Kidney (tissue), 14 donors: ENCODE data around the gene NLK. TPM values are rescaled to one million over a fixed set of nuclear protein-coding genes. Genes with fewer than 3 reads are reported as not detected.

Source experiments
- DNase-seq, 5 donors: peaks; one replicate each; pipeline ENCODE4 v3.0.0-alpha.2; 2013 to 2020
- FAIRE-seq: peaks from 2 replicates; lab custom pipeline; 2012; peaks lifted over from hg19 to GRCh38; lab: Jason Lieb, UNC
- H3K27ac ChIP-seq, 2 donors: one replicate each; pipeline ENCODE4 v1.7.0; 2013; ENCODE audit warnings: low read depth in 2 of 2, low read length in 2 of 2, inconsistent platforms in 1 of 2
- H3K27me3 ChIP-seq: one replicate; pipeline ENCODE4 v1.7.1; 2013; ENCODE audit warnings: low read length, inconsistent platforms; ENCODE audit not compliant: control insufficient read depth, insufficient read depth
- H3K36me3 ChIP-seq, 3 donors: one replicate each; pipeline versions ENCODE4 v1.7.0 to v1.7.1; 2013; ENCODE audit warnings: low read length in 3 of 3, control low read depth in 1 of 3, inconsistent platforms in 1 of 3; ENCODE audit not compliant: insufficient read depth in 3 of 3, control insufficient read depth in 2 of 3
- H3K4me1 ChIP-seq, 3 donors: one replicate each; pipeline versions ENCODE4 v1.7.0 to v1.7.1; 2013; ENCODE audit warnings: low read length in 3 of 3, inconsistent platforms in 1 of 3, low read depth in 1 of 3; ENCODE audit not compliant: control insufficient read depth in 2 of 3, insufficient read depth in 2 of 3
- H3K4me3 ChIP-seq, 3 donors: one replicate each; pipeline versions ENCODE4 v1.7.0 to v1.8.1; 2013; ENCODE audit warnings: low read length in 3 of 3, control low read depth in 1 of 3, inconsistent platforms in 1 of 3
- H3K9ac ChIP-seq, 3 donors: one replicate each; pipeline versions ENCODE4 v1.7.0 to v1.7.1; 2013; ENCODE audit warnings: low read length in 3 of 3, control low read depth in 1 of 3, inconsistent platforms in 1 of 3
- H3K9me3 ChIP-seq, 3 donors: one replicate each; pipeline versions ENCODE4 v1.7.0 to v1.7.1; 2013; ENCODE audit warnings: low read length in 3 of 3, control low read depth in 1 of 3, inconsistent platforms in 1 of 3; ENCODE audit not compliant: control insufficient read depth in 2 of 3, insufficient read depth in 1 of 3
- CTCF ChIP-seq: IDR thresholded peaks from 3 replicates; pipeline ENCODE4 v1.5.1; 2012; ENCODE audit warnings: mild to moderate bottlenecking, moderate library complexity, borderline replicate concordance; ENCODE audit not compliant: insufficient read depth; ENCODE audit errors: extremely low read depth
- intact Hi-C: fragments of 100-400 bp; cut with DNase I; formaldehyde crosslinking; loops from one replicate; pipeline ENCODE4 v1.11.1; 2022
- polyA plus RNA-seq: library from polyadenylated mRNA; stranded (reverse); fragments of 350-450 nt; fragmentation: Illumina TruSeq; extraction: RNeasy Lipid Tissue Mini Kit (QIAGEN cat#74804); gene quantifications from one replicate; pipeline ENCODE4 v1.2.3, GENCODE V29; 2014; ENCODE audit warnings: low read depth, low replicate concordance; ENCODE audit not compliant: insufficient read depth
- total RNA-seq: library from RNA; stranded (reverse); fragmentation: NEBNext Ultra II Directional; extraction: Animal tissue kit (Norgen Biotek cat#: 25700); gene quantifications from one replicate; pipeline ENCODE4 v1.2.1, GENCODE V29; 2021
- donor health status: control.
- donor health status: control.
- donor health status: control.
- donor health status: control.
- donor health status: control.
- donor health status: DM: yes; HTN: yes; CAD: no.
- donor health status: Normal renal cell carcinoma (clear cell type).

The NLK gene
- total and polyA plus RNA-seq, 2 donors from 2014 or later: 20.2 to 31.3 TPM

- no peaks in the 10 kb centered on the region for H3K9me3 ChIP-seq
- intact Hi-C loops: no loop called here
- H3K9ac ChIP-seq: no peak overlapping the region
- FAIRE-seq (no peak), DNase-seq (no peak)
- H3K27ac ChIP-seq: no peak overlapping the region
- TF ChIP-seq CTCF: no peak
- no peaks in the 10 kb centered on the region for H3K36me3 ChIP-seq
- no peaks in the 10 kb centered on the region for H3K27me3 ChIP-seq
- H3K4me1 ChIP-seq: no peaks in the 10 kb centered on the region
- H3K4me3 ChIP-seq: no peak overlapping the region
Observed at GRCh38 chr17:28216052-28216451, 173.6 kb downstream of the NLK start.

- no peak overlapping the region for H3K27ac ChIP-seq
- intact Hi-C loops: no loop called here
- FAIRE-seq: no peak
Observed at GRCh38 chr17:28216528-28216927, 174.1 kb downstream of the NLK start.

GRCh38 chr17:28219771-28220170 is 177.3 kb downstream of the NLK start:
- H3K9me3 ChIP-seq: no peaks in the 10 kb centered on the region
- H3K36me3 ChIP-seq: no peaks in the 10 kb centered on the region
- FAIRE-seq: no peak
- H3K9ac ChIP-seq: no peak overlapping the region
- DNase-seq: peak in 1 of 5 donors; percentile 13
- TF ChIP-seq CTCF: no peak
- H3K4me3 ChIP-seq: no peak overlapping the region
- H3K27me3 ChIP-seq: no peaks in the 10 kb centered on the region
- H3K27ac ChIP-seq: no peak overlapping the region
- no peaks in the 10 kb centered on the region for H3K4me1 ChIP-seq
- intact Hi-C loops: no loop called here

More at GRCh38 chr17:28216528-28216927, 174.1 kb downstream of the NLK start:
- no peak overlapping the region for H3K4me3 ChIP-seq
- DNase-seq: no peak
- no peaks in the 10 kb centered on the region for H3K9me3 ChIP-seq
- H3K36me3 ChIP-seq: no peaks in the 10 kb centered on the region
- H3K4me1 ChIP-seq: no peaks in the 10 kb centered on the region
- no peak for TF ChIP-seq CTCF
- no peak overlapping the region for H3K9ac ChIP-seq
- no peaks in the 10 kb centered on the region for H3K27me3 ChIP-seq

GRCh38 chr17:28221751-28222414 is 179.4 kb downstream of the NLK start:
- no peaks in the 10 kb centered on the region for H3K4me1 ChIP-seq
- H3K27ac ChIP-seq: no peak overlapping the region
- H3K9ac ChIP-seq: no peak overlapping the region
- H3K9me3 ChIP-seq: no peaks in the 10 kb centered on the region
- no peaks in the 10 kb centered on the region for H3K36me3 ChIP-seq
- no peak overlapping the region for H3K4me3 ChIP-seq
- H3K27me3 ChIP-seq: no peaks in the 10 kb centered on the region
- intact Hi-C loops: no loop called here
- FAIRE-seq: no peak
- TF ChIP-seq CTCF: no peak
- DNase-seq: no peak
